CD4-positive, alpha-beta T cell (primary cell): ENCODE data around the gene LRFN4. TPM values are rescaled to one million over a fixed set of nuclear protein-coding genes. Genes with fewer than 3 reads are reported as not detected.

Experiments used
- ATAC-seq: fragments of 200-7000 bp; cut with Tn5 transposase; one replicate; pipeline ENCODE4 v1.10.0; 2022; ENCODE audit warnings: mild to moderate bottlenecking; ENCODE audit not compliant: poor library complexity
- CTCF ChIA-PET: fragments of 350-600 bp; sonication (Branson Sonifier 250); formaldehyde crosslinking; loops from one replicate; lab custom pipeline; 2021; ENCODE audit warnings: antibody characterized with exemption, inconsistent platforms; lab: Charles Lee
- POLR2A ChIA-PET: fragments of 350-600 bp; sonication (Branson Sonifier 250); formaldehyde crosslinking; loops from one replicate; lab custom pipeline; 2021; ENCODE audit warnings: antibody characterized with exemption, inconsistent platforms; lab: Charles Lee
- DNase-seq, 14 experiments: peaks; one replicate each; pipeline ENCODE4 v3.0.0-alpha.2; 2013 to 2020; ENCODE audit warnings: mixed read lengths in 2 of 14
- H3K27ac ChIP-seq, 2 donors: one replicate each; pipeline versions ENCODE4 v1.5.1 to v1.7.0; 2013; ENCODE audit warnings: low read length in 2 of 2, low read depth in 1 of 2, mild to moderate bottlenecking in 1 of 2
- H3K27me3 ChIP-seq, 2 experiments: 1 replicate in 1 of 2; 2 replicates in 1 of 2; pipeline versions ENCODE4 v1.6.1 to v1.7.0; 2013; ENCODE audit warnings: low read length in 2 of 2, control low read depth in 1 of 2, mild to moderate bottlenecking in 1 of 2, moderate library complexity in 1 of 2; ENCODE audit not compliant: insufficient read depth in 2 of 2, control insufficient read depth in 1 of 2
- H3K36me3 ChIP-seq: one replicate; pipeline ENCODE4 v1.6.1; 2013; ENCODE audit warnings: low read length, control low read depth; ENCODE audit not compliant: insufficient read depth
- H3K4me1 ChIP-seq: one replicate; pipeline ENCODE4 v1.6.1; 2013; ENCODE audit warnings: low read length, control low read depth; ENCODE audit not compliant: insufficient read depth
- H3K4me3 ChIP-seq: one replicate; pipeline ENCODE4 v1.5.1; 2013; ENCODE audit warnings: mild to moderate bottlenecking, low read length, moderate library complexity
- H3K9me3 ChIP-seq, 2 experiments: 1 replicate in 1 of 2; 2 replicates in 1 of 2; pipeline versions ENCODE4 v1.6.1 to v1.7.0; 2013; ENCODE audit warnings: low read length in 2 of 2, mild to moderate bottlenecking in 2 of 2, control low read depth in 1 of 2, moderate library complexity in 1 of 2; ENCODE audit not compliant: control insufficient read depth in 1 of 2, insufficient read depth in 1 of 2
- H3K27ac Mint-ChIP-seq: one replicate; pipeline ENCODE4 v1.8.0; 2020; ENCODE audit warnings: mixed read lengths
- H3K27me3 Mint-ChIP-seq: one replicate; pipeline ENCODE4 v1.8.0; 2021; ENCODE audit warnings: mixed read lengths
- H3K36me3 Mint-ChIP-seq: one replicate; pipeline ENCODE4 v1.8.0; 2021; ENCODE audit warnings: low read depth, mixed read lengths
- H3K4me1 Mint-ChIP-seq: one replicate; pipeline ENCODE4 v1.8.0; 2021; ENCODE audit warnings: low read depth, mixed read lengths
- H3K4me3 Mint-ChIP-seq: one replicate; pipeline ENCODE4 v1.8.0; 2020; ENCODE audit warnings: mild to moderate bottlenecking, mixed read lengths
- H3K9me3 Mint-ChIP-seq: one replicate; pipeline ENCODE4 v1.8.0; 2020; ENCODE audit warnings: mixed read lengths
- CTCF ChIP-seq: fragments of 200-600 bp; IDR thresholded peaks from one replicate; pipeline ENCODE4 v1.8.0; 2022; ENCODE audit warnings: antibody characterized with exemption, mild to moderate bottlenecking
- intact Hi-C, 2 experiments: fragments of 100-400 bp; cut with DNase I in 1 of 2; cut with micrococcal nuclease in 1 of 2; formaldehyde crosslinking; loops; one replicate each; pipeline versions ENCODE4 v1.15.1 to v1.9.0; 2023 to 2025; cut with DNase I, micrococcal nuclease
- total RNA-seq, 174 experiments: library from RNA in 2 of 174; stranded (reverse) in 2 of 174; gene quantifications; one replicate each; pipeline ENCODE4 v1.2.3 and lab custom pipeline; 2021 to 2026

LRFN4 gene
- total RNA-seq, 2 experiments from 2014 or later: 1.6 to 2.5 TPM

- no peaks in the 10 kb centered on the region for H3K9me3 Mint-ChIP-seq
- intact Hi-C loops: no loop called here
- TF ChIP-seq CTCF: no peak
- ChIA-PET CTCF (no interaction called here), POLR2A (no interaction called here)
- ATAC-seq: no peak
- no peaks in the 10 kb centered on the region for H3K9me3 ChIP-seq
- peaks cover 11% of the 10 kb centered on the region for H3K4me1 Mint-ChIP-seq
- H3K27me3 ChIP-seq: no peaks in the 10 kb centered on the region
- no peak overlapping the region for H3K4me3 Mint-ChIP-seq
- no peaks in the 10 kb centered on the region for H3K27me3 Mint-ChIP-seq
- H3K4me1 ChIP-seq: peaks cover 8% of the 10 kb centered on the region
- H3K36me3 Mint-ChIP-seq: no peaks in the 10 kb centered on the region
- no peaks in the 10 kb centered on the region for H3K36me3 ChIP-seq
- no peak overlapping the region for H3K27ac Mint-ChIP-seq
- no peak overlapping the region for H3K27ac ChIP-seq
- no peak overlapping the region for H3K4me3 ChIP-seq
- no peak for DNase-seq
These were observed 14.6 kb downstream of the LRFN4 start for GRCh38 chr11:66871521-66871901.

- CTCF ChIA-PET: no interaction called here
- intact Hi-C loops: no loop called here
These were observed 17.4 kb downstream of the LRFN4 start for GRCh38 chr11:66874232-66874631.

GRCh38 chr11:66875378-66875777 lies 18.5 kb downstream of the LRFN4 start:
- no peak for DNase-seq
- ChIA-PET CTCF (no interaction called here), POLR2A (no interaction called here)
- Histone ChIP-seq H3K4me1 (peaks cover 4% of the 10 kb centered on the region), H3K27ac (no peak overlapping the region), H3K36me3 (no peaks in the 10 kb centered on the region), H3K27me3 (no peaks in the 10 kb centered on the region), H3K9me3 (no peaks in the 10 kb centered on the region), H3K4me3 (no peak overlapping the region)
- H3K36me3 Mint-ChIP-seq: no peaks in the 10 kb centered on the region
- H3K27ac Mint-ChIP-seq: no peak overlapping the region
- peaks cover 4% of the 10 kb centered on the region for H3K4me1 Mint-ChIP-seq
- H3K4me3 Mint-ChIP-seq: no peak overlapping the region
- TF ChIP-seq CTCF: no peak
- intact Hi-C loops: no loop called here
- ATAC-seq: no peak
- H3K9me3 Mint-ChIP-seq: no peaks in the 10 kb centered on the region
- H3K27me3 Mint-ChIP-seq: no peaks in the 10 kb centered on the region

More at GRCh38 chr11:66874232-66874631, 17.4 kb downstream of the LRFN4 start:
- Mint-ChIP-seq H3K36me3 (no peaks in the 10 kb centered on the region), H3K4me1 (no peaks in the 10 kb centered on the region), H3K9me3 (no peaks in the 10 kb centered on the region), H3K4me3 (no peak overlapping the region), H3K27me3 (no peaks in the 10 kb centered on the region), H3K27ac (no peak overlapping the region)
- Histone ChIP-seq H3K9me3 (no peaks in the 10 kb centered on the region), H3K36me3 (no peaks in the 10 kb centered on the region), H3K4me1 (no peaks in the 10 kb centered on the region), H3K4me3 (no peak overlapping the region), H3K27me3 (no peaks in the 10 kb centered on the region), H3K27ac (no peak overlapping the region)
- POLR2A ChIA-PET: no interaction called here
- DNase-seq: no peak
- ATAC-seq: no peak
- TF ChIP-seq CTCF: no peak
